HCT116 (cell line): ENCODE data around the gene IRGC. TPM values are rescaled to one million over a fixed set of nuclear protein-coding genes. Genes with fewer than 3 reads are reported as not detected.

Source experiments
- ATAC-seq: fragments of 200-7000 bp; cut with Tn5 transposase; 2 replicates; pipeline ENCODE4 v1.9.1; 2020; ENCODE audit warnings: mild to moderate bottlenecking, moderate library complexity
- BruUV-seq: library from RNA; stranded (reverse); fragments of 400-500 nt; replicated peaks from 2 replicates; lab custom pipeline; 2021; lab: Mats Ljungman, UMichigan
- CTCF ChIA-PET: fragments of 300-600 bp; sonication (Branson Sonifier 250); formaldehyde crosslinking; loops from one replicate; lab custom pipeline; 2021; ENCODE audit warnings: antibody characterized with exemption; lab: Charles Lee
- POLR2A ChIA-PET: fragments of 300-600, 350-600 bp; sonication (Branson Sonifier 250); formaldehyde crosslinking; loops from one replicate; lab custom pipeline; 2021; ENCODE audit warnings: antibody characterized with exemption; lab: Charles Lee
- RAD21 ChIA-PET, 2 experiments: fragments of 300-600 bp; sonication (Branson Sonifier 250); formaldehyde crosslinking; loops; one replicate each; lab custom pipeline; 2023; ENCODE audit warnings: low total read pairs in 2 of 2; ENCODE audit not compliant: uncharacterized antibody in 2 of 2, unreplicated experiment in 2 of 2, low non-redundant PET in 1 of 2; lab: Charles Lee
- DNase-seq: peaks from one replicate; pipeline ENCODE4 v3.0.0-alpha.2; 2010; ENCODE audit warnings: low read depth, low spot score
- H2AFZ ChIP-seq: fragments of 200-600 bp; shearing (Covaris generic), sonication (generic); 2 replicates; pipeline ENCODE4 v1.6.1; 2017; ENCODE audit warnings: low read depth, mixed run types, mixed read lengths, antibody characterized with exemption, low read length; ENCODE audit not compliant: poor library complexity, severe bottlenecking
- H3K27ac ChIP-seq: 2 replicates; pipeline ENCODE4 v1.5.1; 2012; ENCODE audit warnings: low read depth, low read length
- H3K27me3 ChIP-seq: fragments of 200-600 bp; sonication (generic); 2 replicates; pipeline ENCODE4 v1.6.1; 2016; ENCODE audit warnings: mixed run types, low read length, mixed read lengths; ENCODE audit not compliant: insufficient read depth
- H3K36me3 ChIP-seq, 2 experiments: fragments of 200-500 bp in 1 of 2; fragments of 200-600 bp in 1 of 2; sonication (Bioruptor generic) in 1 of 2; sonication (generic) in 1 of 2; 2 replicates each; pipeline versions ENCODE4 v1.5.1 to v1.6.1; 2014 to 2016; ENCODE audit warnings: low read length in 2 of 2, inconsistent platforms in 1 of 2, mixed read lengths in 1 of 2, mixed run types in 1 of 2; ENCODE audit not compliant: insufficient read depth in 2 of 2, control insufficient read depth in 1 of 2
- H3K4me1 ChIP-seq, 2 experiments: fragments of 200-600 bp in 1 of 2; sonication (generic) in 1 of 2; 2 replicates each; pipeline versions ENCODE4 v1.5.1 to v1.6.1; 2012 to 2017; ENCODE audit warnings: low read length in 2 of 2, inconsistent platforms in 1 of 2, mild to moderate bottlenecking in 1 of 2, mixed read lengths in 1 of 2, mixed run types in 1 of 2, moderate library complexity in 1 of 2; ENCODE audit not compliant: insufficient read depth in 2 of 2, control insufficient read depth in 1 of 2
- H3K4me2 ChIP-seq: fragments of 200-600 bp; sonication (generic); 2 replicates; pipeline ENCODE4 v1.6.1; 2017; ENCODE audit warnings: mixed run types, low read length, mixed read lengths
- H3K4me3 ChIP-seq, 2 experiments: fragments of 200-600 bp in 1 of 2; sonication (generic) in 1 of 2; replicated peaks in 1 of 2; 2 replicates each; pipeline ENCODE4 v1.5.1; 2011 to 2016; ENCODE audit warnings: low read length in 2 of 2, control low read depth in 1 of 2, low read depth in 1 of 2, mild to moderate bottlenecking in 1 of 2, mixed read lengths in 1 of 2, mixed run types in 1 of 2
- H3K79me2 ChIP-seq: fragments of 200-600 bp; sonication (generic); 2 replicates; pipeline ENCODE4 v1.6.1; 2017; ENCODE audit warnings: mild to moderate bottlenecking, mixed run types, low read length, moderate library complexity, mixed read lengths; ENCODE audit not compliant: insufficient read depth
- H3K9ac ChIP-seq: fragments of 200-600 bp; sonication (generic); 2 replicates; pipeline ENCODE4 v1.6.1; 2016; ENCODE audit warnings: low read length, mixed read lengths
- H3K9me2 ChIP-seq: fragments of 200-600 bp; sonication (generic), shearing (Covaris generic); 2 replicates; pipeline ENCODE4 v1.6.1; 2017; ENCODE audit warnings: mixed run types, mild to moderate bottlenecking, moderate library complexity; ENCODE audit not compliant: insufficient read depth
- H3K9me3 ChIP-seq, 2 experiments: fragments of 200-500 bp in 1 of 2; fragments of 200-600 bp in 1 of 2; sonication (Bioruptor generic) in 1 of 2; sonication (generic) in 1 of 2; 2 replicates each; pipeline ENCODE4 v1.6.1; 2014 to 2017; ENCODE audit warnings: low read length in 2 of 2, mixed read lengths in 2 of 2, inconsistent platforms in 1 of 2, low read depth in 1 of 2, mild to moderate bottlenecking in 1 of 2, mixed run types in 1 of 2, moderate library complexity in 1 of 2; ENCODE audit not compliant: control insufficient read depth in 1 of 2, insufficient read depth in 1 of 2
- H4K20me1 ChIP-seq: fragments of 200-600 bp; sonication (generic), shearing (Covaris generic); 2 replicates; pipeline ENCODE4 v1.6.1; 2017; ENCODE audit warnings: mixed run types, mild to moderate bottlenecking, moderate library complexity; ENCODE audit not compliant: insufficient read depth
- EZH2phosphoT487 ChIP-seq: fragments of 200-600 bp; IDR thresholded peaks from 2 replicates; pipeline ENCODE4 v1.6.1; 2018; ENCODE audit warnings: antibody characterized with exemption, borderline replicate concordance
- FOSL1 ChIP-seq: IDR thresholded peaks from 2 replicates; pipeline ENCODE4 v1.6.1; 2012; ENCODE audit warnings: low read depth
- JUND ChIP-seq: IDR thresholded peaks from 2 replicates; pipeline ENCODE4 v1.6.1; 2012
- POLR2A ChIP-seq: IDR thresholded peaks from 2 replicates; pipeline ENCODE4 v1.7.0; 2011; ENCODE audit warnings: borderline replicate concordance; ENCODE audit not compliant: insufficient read depth, insufficient read length; ENCODE audit errors: extremely low read depth
- RAD21 ChIP-seq: IDR thresholded peaks from 2 replicates; pipeline ENCODE4 v1.6.1; 2012; ENCODE audit warnings: low read depth, mild to moderate bottlenecking
- SIN3A ChIP-seq: IDR thresholded peaks from 2 replicates; pipeline ENCODE4 v1.6.1; 2012; ENCODE audit warnings: low read depth
- SP1 ChIP-seq: IDR thresholded peaks from 2 replicates; pipeline ENCODE4 v1.6.1; 2012; ENCODE audit warnings: low read depth
- TCF7L2 ChIP-seq: IDR thresholded peaks from 2 replicates; pipeline ENCODE4 v1.7.0; 2011; ENCODE audit warnings: borderline replicate concordance, inconsistent platforms; ENCODE audit not compliant: insufficient read depth, insufficient read length; ENCODE audit errors: extremely low read depth
- ZFX ChIP-seq: fragments of 450-650 bp; IDR thresholded peaks from 2 replicates; pipeline ENCODE4 v1.6.1; 2017
- intact Hi-C: fragments of 100-400 bp; cut with micrococcal nuclease; formaldehyde crosslinking; loops from 2 replicates; pipeline ENCODE4 v1.10.0; 2022
- total RNA-seq: library from RNA; stranded (reverse); gene quantifications from one replicate; pipeline ENCODE4 v1.2.1, GENCODE V29; 2021; ENCODE audit not compliant: unreplicated experiment
- TF ChIP-seq, protein P1 (sequence below): IDR thresholded peaks from 2 replicates; pipeline ENCODE4 v1.6.1; 2012
- TF ChIP-seq, protein P2 (sequence below): IDR thresholded peaks from 2 replicates; pipeline ENCODE4 v1.6.1; 2012; ENCODE audit warnings: low read depth

IRGC gene
- total RNA-seq, 1 experiment from 2014 or later = not detected

- POLR2A ChIA-PET = interaction anchor here (0.6 to 0.7 kb wide), 2 partner anchors 15 to 20 kb away, joined by 3 read pairs; no protein-coding TSS in a partner anchor
- H3K4me3 ChIP-seq = no peak overlapping the region
- H3K9me3 ChIP-seq = no peaks in the 10 kb centered on the region
- no peak overlapping the region for H3K27ac ChIP-seq
- H3K4me1 ChIP-seq = peaks cover 16 to 28% of the 10 kb centered on the region in 2 experiments
- no peak overlapping the region for H2AFZ ChIP-seq
- CTCF ChIA-PET = no interaction called here
- no peak for TF ChIP-seq FOSL1
- TF ChIP-seq ZFX = no peak
- TF ChIP-seq JUND = no peak
- TF ChIP-seq POLR2A = no peak
- TF ChIP-seq SP1 = no peak
- TF ChIP-seq, protein P1, sequence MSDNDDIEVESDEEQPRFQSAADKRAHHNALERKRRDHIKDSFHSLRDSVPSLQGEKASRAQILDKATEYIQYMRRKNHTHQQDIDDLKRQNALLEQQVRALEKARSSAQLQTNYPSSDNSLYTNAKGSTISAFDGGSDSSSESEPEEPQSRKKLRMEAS = no peak
- TF ChIP-seq EZH2phosphoT487 = no peak
- TF ChIP-seq, protein P2, sequence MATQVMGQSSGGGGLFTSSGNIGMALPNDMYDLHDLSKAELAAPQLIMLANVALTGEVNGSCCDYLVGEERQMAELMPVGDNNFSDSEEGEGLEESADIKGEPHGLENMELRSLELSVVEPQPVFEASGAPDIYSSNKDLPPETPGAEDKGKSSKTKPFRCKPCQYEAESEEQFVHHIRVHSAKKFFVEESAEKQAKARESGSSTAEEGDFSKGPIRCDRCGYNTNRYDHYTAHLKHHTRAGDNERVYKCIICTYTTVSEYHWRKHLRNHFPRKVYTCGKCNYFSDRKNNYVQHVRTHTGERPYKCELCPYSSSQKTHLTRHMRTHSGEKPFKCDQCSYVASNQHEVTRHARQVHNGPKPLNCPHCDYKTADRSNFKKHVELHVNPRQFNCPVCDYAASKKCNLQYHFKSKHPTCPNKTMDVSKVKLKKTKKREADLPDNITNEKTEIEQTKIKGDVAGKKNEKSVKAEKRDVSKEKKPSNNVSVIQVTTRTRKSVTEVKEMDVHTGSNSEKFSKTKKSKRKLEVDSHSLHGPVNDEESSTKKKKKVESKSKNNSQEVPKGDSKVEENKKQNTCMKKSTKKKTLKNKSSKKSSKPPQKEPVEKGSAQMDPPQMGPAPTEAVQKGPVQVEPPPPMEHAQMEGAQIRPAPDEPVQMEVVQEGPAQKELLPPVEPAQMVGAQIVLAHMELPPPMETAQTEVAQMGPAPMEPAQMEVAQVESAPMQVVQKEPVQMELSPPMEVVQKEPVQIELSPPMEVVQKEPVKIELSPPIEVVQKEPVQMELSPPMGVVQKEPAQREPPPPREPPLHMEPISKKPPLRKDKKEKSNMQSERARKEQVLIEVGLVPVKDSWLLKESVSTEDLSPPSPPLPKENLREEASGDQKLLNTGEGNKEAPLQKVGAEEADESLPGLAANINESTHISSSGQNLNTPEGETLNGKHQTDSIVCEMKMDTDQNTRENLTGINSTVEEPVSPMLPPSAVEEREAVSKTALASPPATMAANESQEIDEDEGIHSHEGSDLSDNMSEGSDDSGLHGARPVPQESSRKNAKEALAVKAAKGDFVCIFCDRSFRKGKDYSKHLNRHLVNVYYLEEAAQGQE = no peak
- no peak for TF ChIP-seq SIN3A
- no peak for TF ChIP-seq TCF7L2
- TF ChIP-seq RAD21 = no peak
- no peaks in the 10 kb centered on the region for H3K9me2 ChIP-seq
- DNase-seq = no peak
- H4K20me1 ChIP-seq = no peaks in the 10 kb centered on the region
- no peaks in the 10 kb centered on the region for H3K36me3 ChIP-seq
- H3K27me3 ChIP-seq = no peaks in the 10 kb centered on the region
- RAD21 ChIA-PET = no interaction called here
- no peak for ATAC-seq
- H3K79me2 ChIP-seq = no peaks in the 10 kb centered on the region
- no peak overlapping the region for H3K4me2 ChIP-seq
- no peak overlapping the region for H3K9ac ChIP-seq
- BruUV-seq = no TSS peak
- intact Hi-C loops = no loop called here
Measured at GRCh38 chr19:43682824-43683661, 32.8 kb upstream of the IRGC start.
